HG03457 (cell line): Measurements from ENCODE around the gene OTOR.

Source experiments
- ATAC-seq: cut with Tn5 transposase; IDR thresholded peaks from one replicate; pipeline ENCODE4 v1.9.1; 2021; ENCODE audit warnings: moderate number of reproducible peaks; ENCODE audit not compliant: unreplicated experiment

OTOR gene, protein sequence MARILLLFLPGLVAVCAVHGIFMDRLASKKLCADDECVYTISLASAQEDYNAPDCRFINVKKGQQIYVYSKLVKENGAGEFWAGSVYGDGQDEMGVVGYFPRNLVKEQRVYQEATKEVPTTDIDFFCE

DNA sequence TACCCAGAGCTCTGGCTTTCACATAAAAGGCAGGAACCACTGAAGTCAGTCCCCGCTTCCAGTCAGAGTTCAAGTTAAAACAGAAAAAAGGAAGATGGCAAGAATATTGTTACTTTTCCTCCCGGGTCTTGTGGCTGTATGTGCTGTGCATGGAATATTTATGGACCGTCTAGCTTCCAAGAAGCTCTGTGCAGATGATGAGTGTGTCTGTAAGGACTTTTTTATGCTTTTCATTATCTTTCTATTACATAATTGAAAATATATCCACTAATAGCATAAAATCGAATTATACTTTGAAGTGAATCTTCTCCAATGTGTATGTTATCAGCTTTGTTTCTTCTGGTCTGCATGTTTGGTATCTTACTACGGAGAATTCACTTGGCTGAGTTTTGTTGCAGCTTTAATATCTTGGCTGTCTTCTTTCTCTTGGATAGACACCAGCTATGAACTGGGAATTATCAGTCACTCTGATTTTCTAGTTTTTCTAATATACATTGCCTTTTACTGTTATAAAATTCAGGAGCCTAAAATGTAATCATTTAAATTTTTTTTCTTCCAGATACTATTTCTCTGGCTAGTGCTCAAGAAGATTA is at the start of gene OTOR:
Gene OTOR (plus strand): TSS at position 51 of the 593 bp plus-strand sequence. CDS start 44 bp downstream, at position 95.
- ATAC-seq = no peak

DNA sequence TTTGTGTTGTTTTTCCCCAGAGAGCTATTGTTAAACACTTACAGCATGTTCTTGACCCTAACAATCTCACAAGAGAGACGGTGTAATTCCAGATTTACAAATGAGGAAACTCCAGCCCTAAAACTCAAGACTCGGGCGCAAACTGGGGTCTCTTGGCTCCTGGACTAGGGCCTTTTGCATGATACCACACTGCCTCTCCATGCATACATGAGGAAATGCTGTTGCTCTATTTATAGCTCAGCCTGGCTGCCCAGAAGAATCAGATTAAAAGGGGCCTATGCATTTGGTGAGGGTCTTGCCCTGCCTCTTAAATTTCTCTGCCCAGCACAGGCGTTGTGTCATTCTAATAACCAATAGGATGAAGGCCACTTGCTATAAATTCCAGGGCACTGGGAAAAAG is 48.9 kb upstream of the OTOR start:
- no peak for ATAC-seq

DNA sequence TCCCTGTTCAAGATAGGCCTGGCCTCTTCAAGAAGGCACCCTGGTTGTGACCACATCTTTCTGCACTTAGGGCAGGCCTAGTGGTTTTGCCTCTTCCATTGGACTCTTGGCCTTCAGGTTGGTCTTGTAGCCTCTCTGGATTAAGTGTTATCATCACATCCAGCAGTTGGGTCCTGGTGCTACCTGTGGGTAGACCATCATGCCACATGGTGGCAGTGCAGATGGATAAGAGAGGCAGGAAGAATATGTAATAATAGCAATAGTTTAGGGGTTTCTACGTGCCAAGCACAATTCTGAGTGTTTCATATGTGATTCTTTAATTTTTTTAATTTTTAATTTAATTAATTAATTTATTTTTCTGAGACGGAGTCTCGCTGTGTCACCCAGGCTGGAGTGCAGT is 46.9 kb upstream of the OTOR start:
- no peak for ATAC-seq

DNA sequence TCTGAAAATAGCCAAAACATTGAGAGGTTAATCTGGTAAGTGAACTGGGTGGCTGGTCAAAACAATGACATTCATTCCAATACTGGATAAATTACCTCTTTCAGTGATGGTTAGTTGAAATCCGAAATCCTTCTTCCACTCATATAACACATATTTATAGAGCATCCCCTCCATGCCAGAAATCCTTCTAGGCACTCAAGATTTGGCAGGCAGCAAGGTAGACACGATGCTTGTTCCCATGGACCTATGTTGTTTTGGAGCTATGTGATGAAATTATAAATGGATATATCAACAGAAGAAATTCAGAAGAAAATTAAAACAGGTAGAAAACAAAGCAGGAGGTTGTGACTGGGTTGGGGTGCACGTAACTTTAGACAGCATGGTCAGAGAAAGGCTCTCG is 44.6 kb upstream of the OTOR start:
- ATAC-seq = no peak

DNA sequence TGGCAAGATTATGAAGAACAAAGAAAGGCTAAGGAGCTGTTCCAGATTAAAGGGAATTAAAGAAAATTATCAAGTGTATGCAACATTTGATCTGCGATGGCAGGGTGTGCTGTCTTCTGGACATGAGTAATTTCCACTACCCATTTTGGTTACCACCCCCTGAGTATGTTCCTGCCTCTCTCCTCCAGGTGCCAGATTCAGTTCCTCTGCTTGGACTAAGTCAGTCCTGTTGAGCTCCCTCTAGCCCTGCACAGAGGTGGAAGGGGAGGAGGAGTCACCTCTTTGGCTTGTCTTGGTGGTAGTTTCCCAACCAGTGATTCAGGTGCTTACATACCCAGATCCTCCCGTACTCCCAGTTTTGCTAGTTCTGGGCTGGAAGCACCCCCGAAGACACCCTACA is 40.5 kb upstream of the OTOR start:
- peak; percentile 54 for ATAC-seq

DNA sequence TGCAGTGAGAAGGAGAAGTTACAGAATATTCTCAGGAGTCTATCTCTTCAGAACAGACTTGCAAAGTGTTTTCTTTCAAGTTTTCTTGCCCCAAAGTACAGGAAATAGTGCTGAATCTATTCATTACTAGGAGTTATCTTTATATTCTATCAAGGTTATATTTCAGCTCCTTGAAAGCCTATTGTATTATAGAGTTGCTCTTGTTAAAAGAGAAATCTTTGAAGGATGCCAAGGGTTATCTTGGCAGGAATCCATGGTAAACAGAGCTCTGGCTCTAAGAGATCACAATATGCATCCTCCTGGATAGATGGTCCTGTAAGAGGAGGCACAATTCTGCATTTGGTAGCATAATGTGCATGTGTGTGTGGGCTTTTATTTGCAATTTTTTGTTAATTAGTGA is 39.6 kb upstream of the OTOR start:
- no peak for ATAC-seq

DNA sequence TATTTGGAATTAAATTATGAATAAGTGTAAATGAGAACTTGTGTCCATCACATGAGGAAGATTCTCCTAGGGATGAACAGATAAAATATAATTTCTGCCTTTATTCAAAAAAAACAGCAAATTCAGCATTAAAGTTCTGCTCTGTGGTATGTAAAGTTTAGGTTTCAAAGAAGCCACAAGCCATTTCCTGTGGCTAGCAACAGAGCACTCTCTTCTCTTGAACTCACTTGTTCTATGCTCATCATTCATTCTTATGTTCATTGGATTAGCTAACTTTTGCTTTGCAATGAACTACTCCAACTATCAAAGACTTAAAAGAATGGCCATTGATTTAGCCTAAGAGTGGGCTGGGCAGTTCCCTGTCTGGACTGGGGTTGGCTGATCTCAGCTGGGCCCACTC is 39.1 kb upstream of the OTOR start:
- no peak for ATAC-seq

DNA sequence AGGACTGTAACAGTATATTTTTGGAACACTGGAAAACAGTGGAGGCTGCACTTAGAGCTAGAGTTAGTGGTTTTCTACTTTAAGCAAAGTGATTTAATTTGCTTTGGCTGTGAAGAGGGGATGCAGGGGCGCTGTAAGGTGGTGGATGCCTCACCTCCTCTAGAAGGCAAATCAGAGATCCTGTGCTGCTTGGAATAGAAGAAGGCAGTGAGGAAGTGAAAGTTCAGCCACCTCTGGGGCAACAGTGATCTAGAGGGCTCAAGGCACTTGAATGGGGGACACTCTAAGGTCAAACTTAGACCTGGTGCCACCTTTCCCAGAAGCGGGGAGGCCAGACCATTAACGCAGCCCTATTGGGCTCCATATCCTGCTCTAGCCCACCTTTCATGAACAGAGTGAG is 37.4 kb upstream of the OTOR start:
- ATAC-seq = no peak

DNA sequence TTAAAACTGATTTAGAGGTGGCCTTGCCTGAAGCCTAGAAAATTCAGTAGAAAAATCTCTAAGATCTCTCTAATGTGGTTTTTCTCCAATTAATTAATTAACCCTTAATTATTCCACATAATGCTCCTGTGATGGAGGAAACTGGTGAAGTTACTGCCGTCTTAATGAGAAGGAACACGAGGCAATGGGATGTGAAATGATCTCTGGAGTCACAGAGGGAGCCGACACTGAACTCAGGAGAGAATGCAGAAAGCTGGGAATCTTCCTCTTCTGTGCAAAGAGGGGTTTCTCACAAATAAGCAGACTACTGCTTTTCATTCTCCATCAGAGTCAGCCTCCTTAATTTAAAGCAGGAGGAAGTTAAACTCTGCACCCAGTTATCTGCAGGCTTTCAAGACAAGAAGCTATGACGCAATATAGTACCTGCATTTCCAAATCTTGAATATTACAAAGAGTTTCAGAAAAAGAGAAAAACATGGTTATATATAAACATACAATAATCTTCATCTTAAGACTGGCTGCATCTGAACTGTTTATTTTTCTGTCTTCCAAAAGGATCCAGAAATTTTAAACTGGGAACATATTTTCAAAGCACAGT is 36.4 kb upstream of the OTOR start:
- no peak for ATAC-seq

DNA sequence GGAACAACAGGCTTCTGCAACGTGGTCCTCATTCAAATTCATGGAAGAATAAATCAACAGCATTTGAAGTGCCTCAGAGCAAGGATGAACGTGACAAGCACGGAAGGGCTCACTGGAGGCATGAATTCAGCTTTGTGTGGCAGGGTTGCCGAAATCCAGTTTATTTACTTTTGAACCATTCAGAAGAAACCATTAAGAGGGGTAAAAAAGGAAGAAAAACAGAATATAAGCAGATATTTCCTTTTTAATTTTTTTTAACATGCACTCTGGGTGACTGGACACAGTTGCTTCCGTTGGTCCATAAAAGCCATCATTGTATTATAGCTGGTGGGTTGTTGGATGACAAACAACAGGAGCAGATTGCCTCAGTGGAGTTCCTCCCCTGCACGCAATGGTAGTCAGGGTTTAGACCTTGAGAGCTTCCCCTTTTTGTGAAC is 35.6 kb upstream of the OTOR start:
- ATAC-seq = no peak

DNA sequence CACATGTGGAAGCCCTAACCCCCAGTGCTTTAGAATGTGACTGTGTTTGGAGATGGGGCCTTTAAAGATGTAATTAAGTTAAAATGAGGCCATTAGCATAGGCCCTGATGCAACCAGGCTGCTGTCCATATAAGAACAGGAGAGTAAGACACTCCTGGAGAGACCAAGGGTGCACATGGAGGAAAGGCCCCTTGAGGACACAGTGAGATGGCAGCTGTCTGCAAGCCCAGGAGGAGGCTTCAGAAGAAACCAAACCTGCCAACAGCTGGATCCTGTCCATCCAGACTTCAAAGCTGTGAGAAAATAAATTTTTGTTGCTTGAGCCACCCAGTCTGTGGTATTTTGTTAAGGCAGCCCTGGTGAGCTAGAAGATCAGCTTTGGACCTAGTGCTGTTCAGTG is 35.1 kb upstream of the OTOR start:
- ATAC-seq = no peak

DNA sequence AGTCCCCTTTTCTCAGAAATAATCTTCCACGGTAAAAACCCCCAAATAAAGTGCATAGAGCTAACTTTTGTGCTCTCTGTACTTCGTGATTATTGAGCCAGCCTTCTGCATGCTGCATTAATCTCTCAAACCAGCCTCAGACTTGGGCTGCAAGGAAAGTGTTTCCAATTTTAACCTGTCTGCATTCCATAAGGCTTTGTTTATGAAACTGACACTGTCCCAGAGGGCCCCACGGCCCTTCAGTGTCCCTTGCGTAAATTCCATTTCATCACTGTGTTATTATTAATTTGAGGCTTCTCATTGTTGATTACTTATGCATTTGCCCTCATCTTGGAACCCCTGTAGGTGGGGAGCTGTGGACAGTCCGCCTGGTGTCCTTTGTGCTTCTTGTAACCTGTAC is 33.9 kb upstream of the OTOR start:
- ATAC-seq = no peak

DNA sequence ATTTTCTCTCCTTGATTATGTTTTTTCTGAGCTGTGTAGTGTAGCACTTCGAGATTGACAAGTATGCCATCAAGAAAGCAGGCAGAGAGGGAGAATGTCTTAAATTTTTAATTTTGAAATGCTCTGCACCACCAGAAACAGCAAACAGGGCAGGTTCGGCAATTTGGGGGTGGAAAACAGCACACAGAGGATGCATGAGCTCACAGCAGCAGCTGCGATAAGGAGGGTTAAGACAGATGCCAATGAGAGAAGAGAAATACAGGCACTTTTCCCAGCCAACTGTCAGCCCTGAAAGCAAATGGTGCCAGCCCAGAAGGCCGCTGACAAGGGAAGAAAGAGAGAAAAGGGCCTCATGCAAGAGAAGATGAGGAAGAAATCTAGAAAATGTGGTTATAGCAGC is 33.4 kb upstream of the OTOR start:
- no peak for ATAC-seq

DNA sequence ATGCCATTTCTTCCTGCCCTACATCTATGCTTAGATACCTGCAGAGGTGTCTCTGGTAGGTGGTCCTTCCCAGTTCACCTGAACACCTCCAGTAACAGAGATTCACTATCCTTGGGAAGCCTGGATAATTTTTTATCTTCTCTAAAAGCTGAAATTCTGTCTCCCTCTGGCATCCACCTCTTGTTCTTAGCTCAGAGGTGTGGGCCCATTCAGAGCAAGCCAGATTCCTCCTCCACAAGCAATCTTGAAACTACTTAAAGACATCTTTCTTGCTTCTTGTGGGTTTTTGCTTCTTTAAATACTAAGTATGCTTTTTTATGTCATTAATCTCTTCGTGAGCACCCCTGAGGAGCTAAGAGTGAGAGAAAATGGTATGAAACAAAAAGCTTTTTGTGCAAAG is 28.7 kb upstream of the OTOR start:
- ATAC-seq = no peak

DNA sequence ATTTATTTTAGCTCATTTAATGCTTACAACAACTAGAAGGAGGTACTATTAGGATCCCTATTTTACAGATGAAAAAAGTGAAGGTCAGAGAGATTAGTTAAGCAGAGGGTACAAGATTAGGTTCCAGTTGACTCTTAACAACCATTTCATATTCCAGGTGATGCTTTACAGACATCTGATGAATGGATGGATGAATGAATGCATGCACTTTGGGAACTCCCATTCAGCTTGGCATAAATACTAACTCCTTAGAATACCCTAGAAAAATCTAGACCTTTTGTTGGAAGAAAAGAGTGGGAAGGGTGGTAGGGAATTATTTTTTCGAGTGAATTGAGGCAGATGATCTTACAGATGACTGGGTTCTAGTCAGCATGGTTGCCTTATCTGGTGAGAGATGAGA is 19.1 kb upstream of the OTOR start:
- no peak for ATAC-seq

DNA sequence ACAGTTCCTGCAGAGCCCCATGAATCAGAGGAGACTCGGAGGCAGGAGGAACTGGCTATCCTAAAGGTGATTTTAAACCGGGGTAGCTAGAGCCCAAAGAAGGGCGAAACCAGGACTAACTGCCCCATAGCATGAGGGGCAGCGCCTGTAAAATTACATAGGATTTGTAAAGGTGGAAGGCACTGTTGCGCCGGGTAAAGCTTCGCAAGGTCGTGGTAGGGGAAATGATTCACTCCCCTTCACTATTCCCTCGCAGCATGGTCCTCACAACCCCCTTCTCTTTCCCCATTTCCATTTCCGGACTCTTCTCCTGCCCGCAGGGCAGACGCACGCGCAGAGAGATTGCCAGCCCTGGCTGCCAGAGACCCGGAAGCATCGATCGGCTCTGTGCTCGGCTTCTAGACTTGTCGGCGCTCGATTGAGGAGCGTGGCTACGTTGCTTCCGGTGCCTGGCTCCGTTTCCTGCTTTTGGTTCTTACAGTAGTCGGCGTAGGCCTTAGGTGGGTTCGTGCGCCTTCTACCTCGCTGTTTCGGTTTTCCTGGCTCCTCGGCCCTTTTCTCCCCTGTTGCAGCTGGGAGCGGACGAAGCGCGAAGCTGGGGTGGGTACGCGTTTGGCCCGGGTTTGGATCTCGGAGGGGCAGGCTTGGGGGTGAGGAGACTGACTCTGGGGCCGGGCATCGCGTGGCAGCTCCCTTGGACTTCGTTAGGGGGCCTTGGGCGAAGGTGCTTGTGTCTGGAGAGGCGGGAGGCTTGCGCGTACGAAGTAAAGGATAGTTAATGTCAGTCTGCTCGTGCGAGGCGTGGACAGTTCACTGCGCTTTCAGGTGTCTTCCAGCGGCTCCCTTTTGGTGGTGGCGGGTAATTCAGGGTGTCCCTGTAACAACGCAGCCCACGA is 18.3 kb upstream of the OTOR start, which contains the start of gene SNRPB2:
Gene SNRPB2 (plus strand): TSS at position 462 of the 896 bp plus-strand sequence. CDS start 1,677 bp downstream, outside the sequence.
- peak; percentile 99 for ATAC-seq

DNA sequence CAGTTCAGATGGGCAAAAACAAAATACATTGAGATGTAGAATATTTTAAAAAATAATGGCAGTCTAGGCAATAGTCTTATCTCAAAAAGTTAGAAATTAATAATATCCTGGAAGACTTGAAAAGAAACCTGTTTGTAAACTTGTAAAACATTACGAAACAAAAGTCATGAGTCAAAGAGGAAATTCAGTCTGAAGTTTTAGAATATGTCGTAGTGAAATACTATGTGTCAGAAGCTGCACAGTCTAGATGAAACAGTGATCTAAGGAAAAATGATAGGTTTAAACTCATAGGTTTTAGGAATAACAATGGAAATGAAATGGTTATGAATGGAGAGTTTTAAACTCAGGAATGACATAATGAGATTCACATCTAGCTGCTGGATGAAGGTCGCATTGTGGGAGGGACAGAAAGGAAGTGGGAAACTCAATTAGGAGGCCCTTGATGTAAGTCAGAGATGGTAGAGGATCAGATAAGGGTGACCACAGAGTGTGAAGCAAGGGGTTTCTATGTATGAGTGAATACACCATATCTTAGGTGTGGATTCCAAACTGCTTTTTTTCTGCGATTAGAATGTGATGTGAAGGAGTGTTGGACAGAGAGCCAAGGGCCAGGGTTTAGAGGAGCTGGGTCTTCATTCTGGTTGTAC is 15.5 kb upstream of the OTOR start:
- ATAC-seq = no peak

DNA sequence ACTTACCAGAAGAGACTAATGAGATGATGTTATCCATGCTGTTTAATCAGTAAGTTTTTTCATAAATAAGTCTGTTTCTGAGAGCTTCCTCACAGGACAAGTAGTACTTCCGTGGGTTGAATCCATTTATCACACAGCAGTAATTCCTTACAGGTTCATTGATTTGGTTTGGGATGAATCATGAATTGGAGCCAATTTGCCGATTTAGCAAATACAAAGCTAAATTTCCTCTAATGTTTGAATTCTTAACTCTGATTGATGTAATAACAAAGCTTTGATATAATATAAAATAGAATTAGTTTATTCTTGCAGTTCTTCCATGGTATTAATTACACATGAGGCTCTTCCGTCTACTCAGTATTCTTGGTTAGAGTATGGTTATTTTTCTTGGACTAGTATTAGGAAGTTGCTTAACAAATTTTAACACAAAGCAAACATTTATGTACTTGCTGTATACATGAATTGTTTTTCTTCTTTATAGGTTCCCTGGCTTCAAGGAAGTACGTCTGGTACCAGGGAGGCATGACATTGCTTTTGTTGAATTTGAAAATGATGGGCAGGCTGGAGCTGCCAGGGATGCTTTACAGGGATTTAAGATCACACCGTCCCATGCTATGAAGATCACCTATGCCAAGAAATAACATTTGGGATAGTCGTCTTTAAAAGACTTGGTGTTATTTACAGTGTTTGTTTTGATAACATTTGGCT is 7.6 kb upstream of the OTOR start:
- no peak for ATAC-seq

DNA sequence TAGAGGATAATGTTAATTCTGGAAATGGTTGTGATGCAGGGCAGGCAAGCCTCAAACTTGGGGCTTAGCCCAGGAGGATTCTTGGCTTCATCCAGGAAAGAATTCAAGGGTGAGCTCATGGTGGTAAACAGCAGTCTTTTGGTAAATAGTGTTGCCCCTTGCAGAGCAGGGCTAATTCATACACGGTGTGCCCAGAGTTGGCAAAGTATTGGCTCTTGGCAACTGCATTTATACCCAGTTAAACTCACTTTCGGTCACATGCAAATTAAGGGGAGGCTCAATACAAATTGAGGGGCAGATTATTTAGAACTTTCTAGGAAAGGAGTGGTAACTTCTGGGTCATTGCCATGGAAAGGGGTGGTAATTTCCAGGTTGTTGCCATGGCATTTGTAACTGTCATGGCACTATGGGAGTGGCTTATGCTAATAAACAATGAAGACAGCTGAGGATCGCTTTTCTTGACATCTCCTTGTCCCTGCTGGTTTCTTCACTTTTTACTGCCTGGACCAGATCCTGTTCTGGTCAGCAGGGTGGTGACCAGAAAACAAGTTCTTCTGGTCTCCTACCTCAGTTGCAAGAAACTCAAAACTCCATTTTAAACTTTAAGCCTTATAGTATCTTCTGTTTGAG is 3.9 kb upstream of the OTOR start:
- ATAC-seq = no peak

DNA sequence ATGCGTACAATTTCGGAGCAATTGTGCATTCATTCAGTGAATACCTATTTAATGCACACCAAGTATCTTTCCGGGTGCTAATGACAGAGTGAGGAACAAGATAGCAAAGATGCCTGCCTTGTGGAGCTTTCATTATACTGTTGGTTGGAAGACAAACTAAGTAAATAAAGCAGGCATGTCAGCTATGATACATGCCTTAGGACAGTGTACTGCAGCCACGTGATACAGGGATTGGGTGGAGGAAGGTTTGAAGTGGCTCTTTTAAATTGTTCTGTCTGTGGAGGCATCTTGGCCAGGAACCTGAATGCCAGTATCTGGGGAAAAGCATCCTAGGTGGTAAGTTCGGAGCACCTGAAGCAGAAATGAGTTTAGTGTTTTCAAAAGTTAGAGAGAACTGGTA is 3.0 kb upstream of the OTOR start:
- no peak for ATAC-seq
